Heart right ventricle (tissue), 16 donors: Measurements from ENCODE around the gene ZNF695. TPM values are rescaled to one million over a fixed set of nuclear protein-coding genes. Genes with fewer than 3 reads are reported as not detected.

Experiments
- ATAC-seq, 8 donors: fragments of 200-7000 bp; cut with Tn5 transposase; one replicate each; pipeline ENCODE4 v1.9.1; 2020; ENCODE audit warnings: mild to moderate bottlenecking in 8 of 8, moderate library complexity in 8 of 8, moderate number of reproducible peaks in 1 of 8
- DNase-seq, 2 donors: peaks; one replicate each; pipeline ENCODE4 v3.0.0-alpha.2; 2020
- H3K27ac ChIP-seq, 10 donors: fragments of 200-600 bp; sonication (generic) in 2 of 10; one replicate each; pipeline versions ENCODE4 v1.5.0 to v1.8.0; 2020 to 2022; ENCODE audit warnings: mild to moderate bottlenecking in 3 of 10
- H3K27me3 ChIP-seq, 7 donors: fragments of 200-600 bp; one replicate each; pipeline ENCODE4 v1.8.0; 2021 to 2022; ENCODE audit warnings: mild to moderate bottlenecking in 2 of 7
- H3K36me3 ChIP-seq, 9 donors: fragments of 200-600 bp; sonication (generic) in 1 of 9; one replicate each; pipeline versions ENCODE4 v1.5.0 to v1.8.0; 2020 to 2022; ENCODE audit warnings: mild to moderate bottlenecking in 2 of 9
- H3K4me1 ChIP-seq, 9 donors: fragments of 200-600 bp; sonication (generic) in 1 of 9; one replicate each; pipeline versions ENCODE4 v1.5.0 to v1.8.0; 2020 to 2022; ENCODE audit warnings: mild to moderate bottlenecking in 4 of 9
- H3K4me3 ChIP-seq, 10 donors: fragments of 200-600 bp; sonication (generic) in 2 of 10; one replicate each; pipeline versions ENCODE4 v1.5.0 to v1.8.0; 2020 to 2022; ENCODE audit warnings: mild to moderate bottlenecking in 7 of 10, moderate library complexity in 2 of 10
- H3K9me3 ChIP-seq, 11 donors: fragments of 200-600 bp in 10 of 11; sonication (generic) in 2 of 11; one replicate each; pipeline versions ENCODE4 v1.5.0 to v1.8.0; 2013 to 2022; ENCODE audit warnings: mild to moderate bottlenecking in 2 of 11, control low read depth in 1 of 11, moderate library complexity in 1 of 11
- WGBS, 2 donors: extraction: QIAGEN DNeasy Blood & Tissue Kit; methylation state at CpG; one replicate each; pipeline ENCODE4 v1.1.7; 2013; ENCODE audit warnings: inconsistent platforms in 1 of 2; 5-methylcytosine and 5-hydroxymethylcytosine counted together
- intact Hi-C, 10 donors: fragments of 100-400 bp; cut with DNase I; formaldehyde crosslinking; loops; one replicate each; pipeline versions ENCODE4 v1.11.1 to v1.14.2; 2022
- polyA plus RNA-seq, 2 donors: library from polyadenylated mRNA; stranded (reverse); fragments of 200-250 nt; gene quantifications; one replicate each; pipeline ENCODE4 v1.2.3, GENCODE V29; 2013
- total RNA-seq, 10 donors: library from RNA; stranded (reverse); fragmentation: NEBNext Ultra II Directional in 3 of 10; extraction: Animal tissue kit (Norgen Biotek cat#: 25700) in 3 of 10; gene quantifications; one replicate each; pipeline versions ENCODE4 v1.2.1 to v1.2.4, GENCODE V29; 2021 to 2023
- TF ChIP-seq, protein P1 (sequence below), 9 donors: fragments of 200-600 bp; sonication (generic) in 2 of 9; IDR thresholded peaks; one replicate each; pipeline versions ENCODE4 v1.5.0 to v1.8.0; 2021 to 2022; ENCODE audit warnings: antibody characterized with exemption in 9 of 9, mild to moderate bottlenecking in 5 of 9, moderate library complexity in 1 of 9
- donor health status: Arrhythmogenic right ventricular cardiomyopathy.
- donor health status: ischemic (EF 13 %, LVEDD 7.1; RV severe dilation, severe dysfunction).
- donor health status: healthy with polysubstance abuse.
- donor health status: DM: no; HTN: yes; CAD: no.
- donor health status: DM: no; HTN: no; CAD: no.
- donor health status: ischemic (EF 25% LVEDD 6.9; RV normal size, moderate dysfunction).
- donor health status: ischemic (EF 25% LVEDD 5.7; RV mildly dilated, moderate dysfunction).
- donor health status: healthy.
- donor health status: DM: yes; HTN: yes; CAD: no.
- donor health status: Ischemic cardiomyopathy.
- donor health status: ischemic (EF 35%, LVEDD 5.7; RV mildly dilated, moderate dysfunction).
- donor health status: nonischemic (EF 11% LVEDD 7.7; RV severe dilation, severe dysfunction).
- donor health status: DM: yes; HTN: yes; CAD: no.
- donor health status: PGD.
- donor health status: ischemic (EF 29% LVEDD 5.4; RV normal size, mild dysfunction).
- donor health status: nonischemic (EF 23%, LVEDD 6.1; RV moderate dilation, normal function).

ZNF695 gene
- total and polyA plus RNA-seq, 12 donors, result 0.01 to 0.25 (median 0.19) TPM; not detected in 9

DNA sequence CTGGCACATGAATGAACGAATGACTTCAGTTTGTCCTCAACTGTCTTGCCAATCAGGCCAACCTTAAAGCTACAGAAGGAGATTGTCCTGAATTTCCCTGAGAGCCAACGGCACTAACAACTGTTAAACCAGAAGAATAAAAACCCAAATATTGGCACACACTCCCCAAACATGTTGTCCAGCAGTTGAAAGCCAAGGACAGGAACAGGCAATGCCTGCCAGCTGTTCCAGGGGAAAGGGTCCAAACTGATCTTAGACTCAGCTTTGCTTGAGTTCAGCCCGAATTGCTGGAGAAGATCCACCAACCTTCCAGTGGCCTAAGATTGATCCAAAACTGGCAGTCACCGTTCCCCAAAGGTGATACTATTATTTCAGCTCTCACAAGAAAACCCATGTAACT, 53.7 kb downstream of the ZNF695 start:
- Histone ChIP-seq H3K4me1 (peaks cover 0 to 6% (median 0%) of the 10 kb centered on the region in 9 donors), H3K27me3 (no peaks in the 10 kb centered on the region), H3K9me3 (no peaks in the 10 kb centered on the region), H3K4me3 (no peak overlapping the region), H3K27ac (no peak overlapping the region), H3K36me3 (no peaks in the 10 kb centered on the region)
- 61 to 79% methylated on average over 4 of the region's 4 CpGs for WGBS, 2 donors
- no peak for DNase-seq
- peak in 3 of 8 donors; percentile 41 to 61 (median 48) for ATAC-seq
- intact Hi-C loops, result no loop called here
- TF ChIP-seq, protein P1, sequence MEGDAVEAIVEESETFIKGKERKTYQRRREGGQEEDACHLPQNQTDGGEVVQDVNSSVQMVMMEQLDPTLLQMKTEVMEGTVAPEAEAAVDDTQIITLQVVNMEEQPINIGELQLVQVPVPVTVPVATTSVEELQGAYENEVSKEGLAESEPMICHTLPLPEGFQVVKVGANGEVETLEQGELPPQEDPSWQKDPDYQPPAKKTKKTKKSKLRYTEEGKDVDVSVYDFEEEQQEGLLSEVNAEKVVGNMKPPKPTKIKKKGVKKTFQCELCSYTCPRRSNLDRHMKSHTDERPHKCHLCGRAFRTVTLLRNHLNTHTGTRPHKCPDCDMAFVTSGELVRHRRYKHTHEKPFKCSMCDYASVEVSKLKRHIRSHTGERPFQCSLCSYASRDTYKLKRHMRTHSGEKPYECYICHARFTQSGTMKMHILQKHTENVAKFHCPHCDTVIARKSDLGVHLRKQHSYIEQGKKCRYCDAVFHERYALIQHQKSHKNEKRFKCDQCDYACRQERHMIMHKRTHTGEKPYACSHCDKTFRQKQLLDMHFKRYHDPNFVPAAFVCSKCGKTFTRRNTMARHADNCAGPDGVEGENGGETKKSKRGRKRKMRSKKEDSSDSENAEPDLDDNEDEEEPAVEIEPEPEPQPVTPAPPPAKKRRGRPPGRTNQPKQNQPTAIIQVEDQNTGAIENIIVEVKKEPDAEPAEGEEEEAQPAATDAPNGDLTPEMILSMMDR (IDR thresholded peaks at IDR 0.05), result no peak

DNA sequence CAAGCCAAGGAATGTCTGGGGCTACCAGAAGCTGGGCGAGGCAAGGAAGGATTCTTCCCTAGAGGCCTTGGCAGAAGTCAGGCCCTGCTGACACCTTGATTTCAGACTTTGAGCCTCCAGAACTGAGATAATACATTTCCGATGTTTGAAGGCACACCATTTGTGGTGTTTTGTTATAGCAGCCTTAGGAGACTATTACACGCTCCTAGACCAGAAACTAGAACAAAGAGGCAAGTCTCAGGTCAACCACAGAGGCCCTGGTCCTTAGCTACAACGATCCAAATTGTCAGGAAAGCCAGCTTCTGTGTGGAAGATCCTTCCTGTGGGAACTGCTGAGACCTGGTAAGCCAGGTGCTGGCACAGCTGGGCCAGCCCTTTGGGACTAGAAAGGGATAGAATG, 56.4 kb downstream of the ZNF695 start:
- Histone ChIP-seq H3K4me1 (peaks cover 0 to 20% (median 11%) of the 10 kb centered on the region in 9 donors), H3K27ac (no peak overlapping the region), H3K36me3 (no peaks in the 10 kb centered on the region), H3K27me3 (no peaks in the 10 kb centered on the region), H3K9me3 (no peaks in the 10 kb centered on the region), H3K4me3 (no peak overlapping the region)
- intact Hi-C loops, result no loop called here
- ATAC-seq (no peak), DNase-seq (no peak)
- 92 to 95% methylated on average over 4 of the region's 4 CpGs for WGBS, 2 donors
- TF ChIP-seq, protein P1 (IDR thresholded peaks at IDR 0.05), result no peak

DNA sequence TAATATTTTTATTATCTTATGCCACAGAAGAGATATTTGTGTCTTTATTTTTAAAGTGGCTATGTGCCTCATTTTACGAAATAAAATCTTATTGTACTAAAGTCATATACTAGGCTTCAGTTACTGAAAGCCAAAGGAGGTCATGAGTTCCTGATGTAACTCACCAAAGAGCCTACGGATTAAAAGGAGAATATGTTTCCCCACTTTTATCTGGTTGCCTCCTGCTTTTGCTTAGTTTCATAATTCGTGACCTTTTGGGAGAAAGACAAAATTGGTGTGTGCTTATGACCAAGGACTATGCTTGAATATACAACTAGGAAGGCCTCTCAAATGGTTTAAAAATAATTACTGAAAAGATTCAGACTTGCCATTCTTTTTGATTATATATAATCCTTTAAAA, 57.9 kb downstream of the ZNF695 start:
- H3K4me1 ChIP-seq, result peaks cover 0 to 20% (median 11%) of the 10 kb centered on the region in 9 donors
- TF ChIP-seq, protein P1 (IDR thresholded peaks at IDR 0.05), result no peak
- intact Hi-C loops, result loop anchor here in 1 of 10 donors (5.0 kb wide), 1 partner anchor 38 kb away; no protein-coding TSS in a partner anchor
- DNase-seq (no peak), ATAC-seq (no peak)
- WGBS, 2 donors, result 86 to 93% methylated on average over 3 of the region's 3 CpGs
- H3K36me3 ChIP-seq, result no peaks in the 10 kb centered on the region
- no peaks in the 10 kb centered on the region for H3K27me3 ChIP-seq
- no peak overlapping the region for H3K4me3 ChIP-seq
- H3K9me3 ChIP-seq, result no peaks in the 10 kb centered on the region
- H3K27ac ChIP-seq, result no peak overlapping the region

DNA sequence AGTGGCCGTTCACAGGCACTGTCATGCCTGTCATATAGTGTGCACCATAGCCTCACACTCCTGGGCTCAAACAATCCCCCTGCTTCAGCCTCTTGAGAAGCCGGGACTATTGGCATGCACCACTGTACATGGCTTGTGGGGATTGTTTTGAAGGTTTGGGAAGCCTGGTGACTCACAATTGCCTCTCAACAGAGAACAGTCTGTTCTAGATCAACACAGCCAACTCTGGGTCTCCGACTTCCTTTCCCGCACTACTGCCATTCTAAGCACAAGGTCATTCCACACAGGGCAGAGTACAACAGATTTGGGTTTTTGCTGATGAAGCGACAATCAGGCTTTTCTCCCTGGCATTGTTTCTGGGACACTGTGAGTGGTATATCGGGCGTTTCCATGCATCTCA, 60.6 kb downstream of the ZNF695 start:
- TF ChIP-seq, protein P1 (IDR thresholded peaks at IDR 0.05), result no peak

More for the DNA sequence above, 60.6 kb downstream of the ZNF695 start:
- no peaks in the 10 kb centered on the region for H3K27me3 ChIP-seq
- ATAC-seq, result peak; percentile 43 to 98 (median 96)
- H3K27ac ChIP-seq, result peak overlapping the region; percentile 3 to 78 (median 66)
- WGBS, 2 donors, result 51 to 68% methylated on average over 7 of the region's 7 CpGs
- no peak overlapping the region for H3K4me3 ChIP-seq
- no peaks in the 10 kb centered on the region for H3K9me3 ChIP-seq
- H3K4me1 ChIP-seq, result peaks cover 0 to 20% (median 8%) of the 10 kb centered on the region in 9 donors
- peak in 1 of 2 donors; percentile 60 for DNase-seq
- intact Hi-C loops, result loop anchor here in 2 of 10 donors (1.0 to 5.0 kb wide), 2 partner anchors 16 to 35 kb away; partner anchors contain the start of gene AHCTF1 (in 1 of the 2)
- H3K36me3 ChIP-seq, result no peaks in the 10 kb centered on the region
